Measurements from ENCODE around the gene AMN.

AMN gene

GRCh38 chr14:102905116-102906108 lies 17.1 kb upstream of the AMN start:
- no peak overlapping the region for H3K27ac ChIP-seq
- no peak overlapping the region for H3K4me3 ChIP-seq (ENCODE audit: low read depth in 1 of 2, low read length in 1 of 2)
- no peaks in the 10 kb centered on the region for H3K9me3 ChIP-seq
- H3K4me1 ChIP-seq (ENCODE audit: control insufficient read depth in 1 of 2, insufficient read depth in 1 of 2, low read depth in 1 of 2, low read length in 1 of 2): peaks cover 9 to 10% of the 10 kb centered on the region in 2 experiments
- TF ChIP-seq, protein P1, sequence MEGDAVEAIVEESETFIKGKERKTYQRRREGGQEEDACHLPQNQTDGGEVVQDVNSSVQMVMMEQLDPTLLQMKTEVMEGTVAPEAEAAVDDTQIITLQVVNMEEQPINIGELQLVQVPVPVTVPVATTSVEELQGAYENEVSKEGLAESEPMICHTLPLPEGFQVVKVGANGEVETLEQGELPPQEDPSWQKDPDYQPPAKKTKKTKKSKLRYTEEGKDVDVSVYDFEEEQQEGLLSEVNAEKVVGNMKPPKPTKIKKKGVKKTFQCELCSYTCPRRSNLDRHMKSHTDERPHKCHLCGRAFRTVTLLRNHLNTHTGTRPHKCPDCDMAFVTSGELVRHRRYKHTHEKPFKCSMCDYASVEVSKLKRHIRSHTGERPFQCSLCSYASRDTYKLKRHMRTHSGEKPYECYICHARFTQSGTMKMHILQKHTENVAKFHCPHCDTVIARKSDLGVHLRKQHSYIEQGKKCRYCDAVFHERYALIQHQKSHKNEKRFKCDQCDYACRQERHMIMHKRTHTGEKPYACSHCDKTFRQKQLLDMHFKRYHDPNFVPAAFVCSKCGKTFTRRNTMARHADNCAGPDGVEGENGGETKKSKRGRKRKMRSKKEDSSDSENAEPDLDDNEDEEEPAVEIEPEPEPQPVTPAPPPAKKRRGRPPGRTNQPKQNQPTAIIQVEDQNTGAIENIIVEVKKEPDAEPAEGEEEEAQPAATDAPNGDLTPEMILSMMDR (IDR thresholded peaks at IDR 0.05): no peak
- H3K27me3 ChIP-seq: no peaks in the 10 kb centered on the region
- peaks cover 79% of the 10 kb centered on the region for H3K36me3 ChIP-seq

DNA sequence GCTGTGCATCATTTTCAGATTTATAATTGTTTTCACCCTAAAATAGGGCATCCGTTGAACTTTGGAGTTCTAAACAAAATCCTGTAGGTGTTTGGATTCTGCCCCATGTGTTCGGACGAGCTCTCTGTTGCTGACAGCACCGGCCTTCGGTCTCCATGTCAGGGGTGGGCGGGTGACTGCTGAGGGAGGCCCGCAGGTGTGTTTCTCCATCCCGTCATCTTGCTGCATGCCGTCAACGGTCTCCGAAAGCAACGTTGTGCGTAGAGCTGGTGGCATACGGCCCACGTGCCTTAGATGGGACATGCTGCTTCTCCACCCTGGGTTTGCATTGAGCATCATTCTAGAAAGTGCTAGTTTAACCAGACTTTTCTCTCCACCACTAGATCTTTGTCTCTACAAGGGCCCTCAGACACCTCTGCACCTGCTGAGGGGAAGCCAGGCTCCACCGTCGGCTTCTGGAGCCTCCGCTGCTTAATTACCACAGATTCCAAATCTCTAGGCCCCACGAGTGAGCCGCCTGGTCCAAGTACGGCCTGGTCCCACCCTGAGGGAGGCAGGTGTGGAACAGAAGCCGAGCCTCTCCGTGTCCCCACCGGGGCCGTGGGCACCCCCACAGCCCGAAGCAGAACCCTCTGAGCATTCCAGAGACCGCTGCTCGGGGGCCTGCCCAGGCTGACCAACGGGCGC lies 15.7 kb upstream of the AMN start:
- no peak overlapping the region for H3K27ac ChIP-seq
- TF ChIP-seq, protein P1 (IDR thresholded peaks at IDR 0.05): no peak
- no peak overlapping the region for H3K4me3 ChIP-seq (ENCODE audit: low read depth in 1 of 2, low read length in 1 of 2)
- H3K4me1 ChIP-seq (ENCODE audit: control insufficient read depth in 1 of 2, insufficient read depth in 1 of 2, low read depth in 1 of 2, low read length in 1 of 2): peaks cover under 1 to 1% of the 10 kb centered on the region in 2 experiments
- H3K27me3 ChIP-seq: no peaks in the 10 kb centered on the region
- no peaks in the 10 kb centered on the region for H3K9me3 ChIP-seq
- H3K36me3 ChIP-seq: peaks cover 88% of the 10 kb centered on the region

DNA sequence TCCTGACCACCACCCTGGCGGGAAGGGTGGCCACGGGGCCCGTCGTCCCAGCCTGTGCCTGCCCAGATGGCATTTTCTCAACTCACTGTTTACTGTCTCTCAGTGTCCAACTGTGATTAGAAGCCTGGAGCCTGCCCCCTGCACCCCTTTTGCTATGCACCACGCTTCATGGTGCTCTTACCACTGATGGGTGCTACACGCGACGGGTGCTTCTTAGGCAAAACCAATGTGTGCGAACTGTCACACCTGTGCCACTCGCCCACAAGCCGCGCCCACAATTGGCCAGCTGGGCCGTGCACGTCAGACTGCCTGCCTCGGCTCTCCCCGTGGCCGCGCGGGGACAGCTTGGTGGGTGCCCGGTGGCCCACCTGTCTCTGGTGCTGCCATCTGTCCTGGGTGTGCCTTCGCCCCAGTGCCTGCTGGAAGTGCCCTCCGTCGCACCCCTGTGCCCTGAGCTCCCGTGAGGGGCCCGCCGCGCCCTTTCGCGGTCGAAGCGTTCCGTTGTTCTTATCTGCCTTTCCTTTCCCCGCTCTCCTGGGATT lies 15.1 kb upstream of the AMN start:
- Histone ChIP-seq H3K9me3 (no peaks in the 10 kb centered on the region), H3K4me1 (ENCODE audit: control insufficient read depth in 1 of 2, insufficient read depth in 1 of 2, low read depth in 1 of 2, low read length in 1 of 2) (no peaks in the 10 kb centered on the region), H3K4me3 (ENCODE audit: low read depth in 1 of 2, low read length in 1 of 2) (no peak overlapping the region), H3K36me3 (peaks cover 94% of the 10 kb centered on the region), H3K27me3 (no peaks in the 10 kb centered on the region), H3K27ac (no peak overlapping the region)
- TF ChIP-seq, protein P1 (IDR thresholded peaks at IDR 0.05): no peak

- peaks cover 91% of the 10 kb centered on the region for H3K36me3 ChIP-seq
Measured at GRCh38 chr14:102907980-102908730, 14.3 kb upstream of the AMN start.

More at GRCh38 chr14:102907980-102908730, 14.3 kb upstream of the AMN start:
- Histone ChIP-seq H3K27me3 (no peaks in the 10 kb centered on the region), H3K9me3 (no peaks in the 10 kb centered on the region), H3K4me1 (ENCODE audit: control insufficient read depth in 1 of 2, insufficient read depth in 1 of 2, low read depth in 1 of 2, low read length in 1 of 2) (no peaks in the 10 kb centered on the region), H3K27ac (no peak overlapping the region), H3K4me3 (ENCODE audit: low read depth in 1 of 2, low read length in 1 of 2) (no peak overlapping the region)
- TF ChIP-seq, protein P1 (IDR thresholded peaks at IDR 0.05): no peak
